NCI-H1930 (cell line): ENCODE measurements around the gene MFSD6.

Experiments used
- DNase-seq, 2 experiments: peaks; one replicate each; lab custom pipeline; 2025; lab: John Stamatoyannopoulos, UW

Gene MFSD6

GRCh38 chr2:190440113-190440512, 32.0 kb downstream of the MFSD6 start:
- DNase-seq: no peak

- no peak for DNase-seq
Observed at GRCh38 chr2:190441564-190441963, 33.4 kb downstream of the MFSD6 start.

GRCh38 chr2:190443055-190443454, 34.9 kb downstream of the MFSD6 start:
- no peak for DNase-seq

GRCh38 chr2:190443778-190444481, 35.8 kb downstream of the MFSD6 start:
- no peak for DNase-seq

- DNase-seq: no peak
Observed at GRCh38 chr2:190444976-190445375, 36.8 kb downstream of the MFSD6 start.

GRCh38 chr2:190446193-190446592, 38.0 kb downstream of the MFSD6 start:
- DNase-seq: no peak

GRCh38 chr2:190446750-190447516, 38.8 kb downstream of the MFSD6 start:
- DNase-seq: no peak

GRCh38 chr2:190447766-190448165, 39.6 kb downstream of the MFSD6 start:
- no peak for DNase-seq

GRCh38 chr2:190449925-190450324, 41.8 kb downstream of the MFSD6 start:
- DNase-seq: no peak

GRCh38 chr2:190450363-190450762, 42.2 kb downstream of the MFSD6 start:
- DNase-seq: no peak

- DNase-seq: no peak
Observed at GRCh38 chr2:190451561-190452176, 43.5 kb downstream of the MFSD6 start.

GRCh38 chr2:190452433-190452832, 44.3 kb downstream of the MFSD6 start:
- DNase-seq: no peak

GRCh38 chr2:190454795-190455194, 46.6 kb downstream of the MFSD6 start:
- DNase-seq: no peak

- no peak for DNase-seq
Observed at GRCh38 chr2:190455358-190456095, 47.4 kb downstream of the MFSD6 start.

- DNase-seq: no peak
Observed at GRCh38 chr2:190456833-190457232, 48.7 kb downstream of the MFSD6 start.

- DNase-seq: no peak
Observed at GRCh38 chr2:190457256-190457655, 49.1 kb downstream of the MFSD6 start.

- no peak for DNase-seq
Observed at GRCh38 chr2:190458352-190459107, 50.4 kb downstream of the MFSD6 start.

GRCh38 chr2:190459881-190460280, 51.7 kb downstream of the MFSD6 start:
- DNase-seq: no peak

- no peak for DNase-seq
Observed at GRCh38 chr2:190460487-190460886, 52.3 kb downstream of the MFSD6 start.

GRCh38 chr2:190462181-190462580, 54.0 kb downstream of the MFSD6 start:
- DNase-seq: no peak

- no peak for DNase-seq
Observed at GRCh38 chr2:190462611-190463010, 54.5 kb downstream of the MFSD6 start.

GRCh38 chr2:190465060-190465459, 56.9 kb downstream of the MFSD6 start:
- no peak for DNase-seq
